GM18867 (cell line): Measurements from ENCODE around the gene TOX2.

Experiments
- ATAC-seq: cut with Tn5 transposase; IDR thresholded peaks from one replicate; pipeline ENCODE4 v1.9.1; 2021; ENCODE audit warnings: mild to moderate bottlenecking, moderate library complexity; ENCODE audit not compliant: unreplicated experiment

Gene TOX2

GRCh38 chr20:44092551-44093248 lies 178.0 kb downstream of the TOX2 start:
- ATAC-seq, result no peak

- ATAC-seq, result no peak
These were observed 178.6 kb downstream of the TOX2 start for GRCh38 chr20:44093249-44093582.

GRCh38 chr20:44095831-44096230 lies 181.2 kb downstream of the TOX2 start:
- no peak for ATAC-seq

GRCh38 chr20:44097521-44098255 lies 183.0 kb downstream of the TOX2 start:
- ATAC-seq, result no peak

- ATAC-seq, result no peak
These were observed 183.6 kb downstream of the TOX2 start for GRCh38 chr20:44098256-44098630.

- ATAC-seq, result no peak
These were observed 184.0 kb downstream of the TOX2 start for GRCh38 chr20:44098657-44099056.

GRCh38 chr20:44099832-44100231 lies 185.2 kb downstream of the TOX2 start:
- no peak for ATAC-seq

- no peak for ATAC-seq
These were observed 187.9 kb downstream of the TOX2 start for GRCh38 chr20:44102582-44102981.

GRCh38 chr20:44104798-44105517 lies 190.3 kb downstream of the TOX2 start:
- ATAC-seq, result no peak

- ATAC-seq, result no peak
These were observed 192.0 kb downstream of the TOX2 start for GRCh38 chr20:44106615-44107014.

- ATAC-seq, result no peak
These were observed 195.3 kb downstream of the TOX2 start for GRCh38 chr20:44109951-44110361.

- no peak for ATAC-seq
These were observed 196.3 kb downstream of the TOX2 start for GRCh38 chr20:44110816-44111568.

- no peak for ATAC-seq
These were observed 197.2 kb downstream of the TOX2 start for GRCh38 chr20:44111712-44112335.

- no peak for ATAC-seq
These were observed 197.8 kb downstream of the TOX2 start for GRCh38 chr20:44112456-44112855.

- ATAC-seq, result no peak
These were observed 198.4 kb downstream of the TOX2 start for GRCh38 chr20:44112889-44113617.

GRCh38 chr20:44113618-44114376 lies 199.1 kb downstream of the TOX2 start:
- no peak for ATAC-seq

GRCh38 chr20:44115181-44115580 lies 200.5 kb downstream of the TOX2 start:
- ATAC-seq, result no peak

GRCh38 chr20:44115762-44116644 lies 201.4 kb downstream of the TOX2 start:
- no peak for ATAC-seq
